ENCODE results near the gene JADE2.

DNA sequence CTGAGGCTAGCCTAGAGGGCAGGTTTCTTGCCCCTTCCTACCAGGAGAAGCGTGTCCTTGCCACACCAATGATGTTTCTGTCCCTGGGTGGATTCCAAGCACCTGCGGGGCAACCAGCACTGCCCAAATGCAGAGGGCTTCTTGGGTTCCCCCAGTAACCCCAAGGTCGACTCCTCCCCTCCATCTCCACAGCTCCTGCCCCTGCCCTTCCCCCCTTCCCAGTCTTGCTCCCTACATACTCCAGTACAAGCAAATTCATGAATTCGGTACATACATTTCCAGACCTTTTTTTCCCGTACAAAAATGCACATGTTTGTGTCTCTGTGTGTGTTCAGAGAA lies 12.8 kb upstream of the JADE2 start:
- TF ChIP-seq, protein P1, sequence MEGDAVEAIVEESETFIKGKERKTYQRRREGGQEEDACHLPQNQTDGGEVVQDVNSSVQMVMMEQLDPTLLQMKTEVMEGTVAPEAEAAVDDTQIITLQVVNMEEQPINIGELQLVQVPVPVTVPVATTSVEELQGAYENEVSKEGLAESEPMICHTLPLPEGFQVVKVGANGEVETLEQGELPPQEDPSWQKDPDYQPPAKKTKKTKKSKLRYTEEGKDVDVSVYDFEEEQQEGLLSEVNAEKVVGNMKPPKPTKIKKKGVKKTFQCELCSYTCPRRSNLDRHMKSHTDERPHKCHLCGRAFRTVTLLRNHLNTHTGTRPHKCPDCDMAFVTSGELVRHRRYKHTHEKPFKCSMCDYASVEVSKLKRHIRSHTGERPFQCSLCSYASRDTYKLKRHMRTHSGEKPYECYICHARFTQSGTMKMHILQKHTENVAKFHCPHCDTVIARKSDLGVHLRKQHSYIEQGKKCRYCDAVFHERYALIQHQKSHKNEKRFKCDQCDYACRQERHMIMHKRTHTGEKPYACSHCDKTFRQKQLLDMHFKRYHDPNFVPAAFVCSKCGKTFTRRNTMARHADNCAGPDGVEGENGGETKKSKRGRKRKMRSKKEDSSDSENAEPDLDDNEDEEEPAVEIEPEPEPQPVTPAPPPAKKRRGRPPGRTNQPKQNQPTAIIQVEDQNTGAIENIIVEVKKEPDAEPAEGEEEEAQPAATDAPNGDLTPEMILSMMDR (IDR thresholded peaks at IDR 0.05; ENCODE audit: low read depth, low read length) = no peak
- no peak for TF ChIP-seq POLR2A (IDR thresholded peaks at IDR 0.05; ENCODE audit: extremely low read depth, insufficient read length)

Data from NB4 (cell line).